GM15510 (cell line): ENCODE measurements around the gene DNAAF1.

Experiments used
- POLR2A ChIP-seq: IDR thresholded peaks from 3 replicates; pipeline ENCODE4 v1.6.1; 2011; ENCODE audit warnings: borderline replicate concordance; ENCODE audit not compliant: insufficient read length; ENCODE audit errors: extremely low read depth

Gene DNAAF1

GRCh38 chr16:84144859-84145639 is at the start of gene DNAAF1, which contains the start of gene HSDL1:
TSS of gene DNAAF1 (plus strand) at chr16:84145308. CDS start at chr16:84145441, 133 bp downstream.
TSS of gene HSDL1 (minus strand) at chr16:84145177. CDS start at chr16:84131321, 13,856 bp downstream.
- TF ChIP-seq POLR2A: peak; percentile 70

GRCh38 chr16:84095466-84095865 is 49.6 kb upstream of the DNAAF1 start:
- no peak for TF ChIP-seq POLR2A

- TF ChIP-seq POLR2A: no peak
Observed at GRCh38 chr16:84096447-84097005, 48.6 kb upstream of the DNAAF1 start.

GRCh38 chr16:84098939-84099338 is 46.2 kb upstream of the DNAAF1 start:
- no peak for TF ChIP-seq POLR2A

- TF ChIP-seq POLR2A: no peak
Observed at GRCh38 chr16:84103678-84104077, 41.4 kb upstream of the DNAAF1 start.

GRCh38 chr16:84104231-84104630 is 40.9 kb upstream of the DNAAF1 start:
- TF ChIP-seq POLR2A: no peak

- no peak for TF ChIP-seq POLR2A
Observed at GRCh38 chr16:84105301-84105815, 39.8 kb upstream of the DNAAF1 start.

- TF ChIP-seq POLR2A: no peak
Observed at GRCh38 chr16:84105948-84106740, 39.0 kb upstream of the DNAAF1 start.

- no peak for TF ChIP-seq POLR2A
Observed at GRCh38 chr16:84107921-84108320, 37.2 kb upstream of the DNAAF1 start.

- no peak for TF ChIP-seq POLR2A
Observed at GRCh38 chr16:84109598-84110335, 35.3 kb upstream of the DNAAF1 start.

GRCh38 chr16:84110527-84110926 is 34.6 kb upstream of the DNAAF1 start:
- no peak for TF ChIP-seq POLR2A

GRCh38 chr16:84111525-84111924 is 33.6 kb upstream of the DNAAF1 start:
- TF ChIP-seq POLR2A: no peak

- no peak for TF ChIP-seq POLR2A
Observed at GRCh38 chr16:84115919-84116719, 29.0 kb upstream of the DNAAF1 start.
